NCI-H146 treated with DMSO at 0.1 percent for 48 hours (cell line): Measurements from ENCODE around the gene GALNT17.

ENCODE experiments used
- DNase-seq: peaks from one replicate; lab custom pipeline; 2025; ENCODE audit not compliant: unreplicated experiment; lab: John Stamatoyannopoulos, UW

Gene GALNT17

GRCh38 chr7:71278257-71278656 is 146.3 kb downstream of the GALNT17 start:
- no peak for DNase-seq

- DNase-seq = no peak
Measured at GRCh38 chr7:71281261-71281660, 149.3 kb downstream of the GALNT17 start.

DNA sequence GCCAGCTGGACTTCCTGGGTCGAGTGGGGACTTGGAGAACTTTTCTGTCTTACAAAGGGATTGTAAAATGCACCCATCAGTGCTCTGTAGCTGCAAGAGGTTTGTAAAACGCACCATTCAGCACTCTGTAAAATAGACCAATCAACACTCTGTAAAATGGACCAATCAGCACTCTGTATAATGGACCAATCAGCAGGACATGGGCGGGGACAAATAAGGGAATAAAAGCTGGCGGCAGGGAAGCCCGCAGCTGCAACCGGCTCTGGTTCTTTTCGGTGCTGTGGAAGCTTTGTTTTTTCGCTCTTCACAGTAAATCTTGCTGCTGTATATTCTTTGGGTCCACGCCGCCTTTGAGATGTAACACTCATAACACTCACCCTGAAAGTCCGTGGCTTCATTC is 151.9 kb downstream of the GALNT17 start:
- no peak for DNase-seq

- DNase-seq = no peak
Measured at GRCh38 chr7:71285571-71286145, 153.7 kb downstream of the GALNT17 start.

- no peak for DNase-seq
Measured at GRCh38 chr7:71286336-71286735, 154.4 kb downstream of the GALNT17 start.

- no peak for DNase-seq
Measured at GRCh38 chr7:71286924-71287323, 155.0 kb downstream of the GALNT17 start.

DNA sequence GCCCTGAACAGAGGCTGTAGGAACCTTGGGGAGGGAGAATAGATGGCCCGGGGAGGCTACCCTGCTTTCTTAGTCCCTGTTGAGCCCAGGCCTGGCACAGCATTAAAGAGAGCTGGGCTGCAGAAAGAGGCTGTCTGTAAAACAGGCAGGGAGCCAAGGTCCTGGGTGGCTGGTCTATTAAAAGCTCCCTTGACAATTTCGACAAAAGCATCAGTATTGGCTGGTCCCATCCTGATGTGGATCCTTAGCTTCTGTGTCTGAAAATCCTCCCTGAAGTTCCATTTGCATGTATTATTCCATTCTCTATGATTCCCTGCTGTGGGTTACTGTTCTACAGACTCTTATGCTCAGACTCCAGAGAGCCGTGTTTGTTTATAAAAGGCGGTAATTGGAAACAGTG is 158.5 kb downstream of the GALNT17 start:
- no peak for DNase-seq

DNA sequence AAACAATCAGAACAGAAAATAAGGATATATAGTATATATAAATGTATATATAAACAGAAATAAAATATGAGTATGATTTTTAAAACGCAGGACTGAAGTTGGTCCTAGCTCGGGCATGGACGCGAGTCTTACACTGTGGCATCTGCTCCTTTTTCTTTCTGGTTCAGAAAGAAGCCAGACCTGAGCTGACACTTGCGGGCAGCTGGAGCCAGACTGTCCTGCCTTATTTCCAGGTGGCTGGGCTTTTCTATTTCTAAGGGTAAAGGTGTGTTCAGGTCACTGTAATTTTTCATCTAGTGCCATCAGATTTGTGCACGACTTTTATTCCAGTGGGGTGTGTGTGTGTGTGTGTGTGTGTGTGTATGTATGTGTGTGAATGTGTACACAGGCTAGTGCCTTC is 166.4 kb downstream of the GALNT17 start:
- no peak for DNase-seq

- no peak for DNase-seq
Measured at GRCh38 chr7:71300086-71300485, 168.1 kb downstream of the GALNT17 start.

GRCh38 chr7:71300603-71301002 is 168.7 kb downstream of the GALNT17 start:
- no peak for DNase-seq

DNA sequence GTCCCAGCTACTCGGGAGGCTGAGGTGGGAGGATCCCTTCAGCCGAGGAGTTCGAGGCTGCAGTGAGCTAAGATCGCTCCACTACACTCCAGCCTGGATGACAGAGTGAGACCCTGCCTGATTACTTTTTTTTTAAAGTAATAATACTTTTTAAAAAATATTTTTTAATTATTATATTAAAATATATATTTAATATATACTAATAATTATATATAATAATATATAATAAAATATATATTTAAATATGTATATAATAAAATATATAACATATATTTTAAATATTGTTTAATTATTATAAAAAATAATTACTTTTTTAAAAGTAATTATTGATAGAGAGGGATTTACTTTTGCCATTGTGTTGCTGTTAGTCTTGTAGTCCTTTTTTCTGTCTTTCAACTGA is 169.2 kb downstream of the GALNT17 start:
- DNase-seq = no peak

- no peak for DNase-seq
Measured at GRCh38 chr7:71303566-71303965, 171.6 kb downstream of the GALNT17 start.

DNA sequence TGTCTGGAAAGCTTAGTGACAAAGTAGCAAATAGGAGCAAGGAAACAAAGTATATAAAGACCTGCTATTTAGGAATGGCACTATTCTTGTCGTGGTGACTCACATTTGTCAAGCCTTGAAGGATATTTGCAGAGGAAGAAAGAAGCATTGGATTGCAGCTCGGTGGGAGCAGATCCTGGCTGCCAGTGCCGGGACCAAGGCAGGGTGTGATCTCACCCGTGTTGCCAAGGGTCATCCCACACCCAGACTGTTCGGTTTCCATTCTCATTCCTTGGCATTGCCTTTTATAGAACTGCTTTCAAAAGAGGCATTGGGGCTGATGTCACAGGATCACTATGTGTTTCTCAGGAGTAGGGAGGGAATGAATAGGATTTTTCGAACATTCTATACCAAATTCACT is 176.2 kb downstream of the GALNT17 start:
- no peak for DNase-seq

- no peak for DNase-seq
Measured at GRCh38 chr7:71311576-71311975, 179.6 kb downstream of the GALNT17 start.

DNA sequence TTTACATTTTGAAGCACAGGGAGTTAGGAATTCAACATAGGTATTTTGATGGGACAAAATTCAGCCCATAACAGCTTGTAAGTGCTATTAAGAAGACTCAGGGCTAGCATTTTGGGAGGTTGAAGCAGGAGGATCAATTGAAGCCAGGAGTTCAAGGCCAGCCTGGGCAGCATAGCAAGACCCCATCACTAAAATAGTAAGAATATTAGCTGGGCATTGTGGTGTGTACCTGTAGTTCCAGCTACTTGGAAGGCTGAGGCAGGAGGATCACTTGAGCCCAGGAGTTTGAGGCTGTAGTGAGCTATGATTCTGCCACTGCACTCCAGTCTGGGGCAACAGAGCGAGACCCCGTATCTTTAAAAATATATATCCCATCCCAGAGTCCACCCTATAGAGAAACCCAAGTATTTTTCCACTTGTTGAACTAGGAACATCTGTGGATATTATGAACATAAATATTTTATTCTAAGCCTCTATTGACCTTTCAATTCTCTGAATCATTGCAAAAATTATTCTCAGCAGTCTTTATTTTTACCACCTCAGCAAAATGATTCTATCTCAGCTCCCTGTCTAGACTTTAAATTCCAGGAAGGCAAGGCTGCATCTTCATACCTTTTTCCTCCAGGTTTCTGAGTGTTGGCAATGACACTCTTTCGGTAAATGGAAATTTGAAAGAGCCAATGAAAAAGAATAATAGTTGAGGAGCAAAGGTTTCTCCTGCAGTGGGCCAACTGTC is 181.0 kb downstream of the GALNT17 start:
- no peak for DNase-seq

GRCh38 chr7:71313553-71313952 is 181.6 kb downstream of the GALNT17 start:
- DNase-seq = no peak

- DNase-seq = no peak
Measured at GRCh38 chr7:71320916-71321315, 189.0 kb downstream of the GALNT17 start.

- no peak for DNase-seq
Measured at GRCh38 chr7:71322201-71322600, 190.3 kb downstream of the GALNT17 start.

DNA sequence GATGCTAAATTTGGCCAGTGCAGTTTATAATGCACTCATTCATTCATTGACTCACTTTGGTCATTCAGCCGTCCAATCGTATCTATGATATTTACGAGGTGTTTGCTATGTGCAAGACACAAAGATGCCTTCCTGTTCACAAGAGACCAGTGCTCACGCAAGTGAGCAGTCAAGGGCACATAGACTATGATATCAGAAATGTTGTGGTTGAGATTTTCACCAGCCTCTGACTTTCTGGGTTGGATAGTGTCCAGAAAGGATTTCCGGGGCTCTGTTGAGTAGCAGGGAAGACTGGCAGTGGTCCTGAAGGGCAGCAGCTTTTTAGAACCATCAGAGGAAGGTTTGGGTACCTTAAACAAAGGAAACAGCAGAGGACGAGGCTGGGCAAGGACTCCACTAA is 191.8 kb downstream of the GALNT17 start:
- DNase-seq = no peak

DNA sequence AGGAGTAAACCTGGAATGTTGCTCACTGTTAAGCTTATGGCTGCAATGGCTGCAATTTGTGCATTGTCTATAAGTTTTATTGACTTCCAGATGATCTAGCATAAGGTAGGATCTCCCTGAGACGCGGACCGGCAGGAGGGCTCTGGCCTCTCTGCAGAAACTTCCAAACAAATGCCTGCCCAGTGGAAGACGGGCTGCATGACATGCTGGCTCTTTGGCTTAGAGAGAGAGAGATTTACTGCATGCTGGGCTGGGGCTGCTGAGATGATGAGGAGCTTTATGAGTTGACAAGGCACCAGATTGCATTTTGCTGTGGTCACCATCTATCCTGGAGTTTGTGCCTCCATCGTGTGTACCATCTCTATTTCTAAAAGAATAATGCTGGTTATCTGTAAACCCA is 193.2 kb downstream of the GALNT17 start:
- no peak for DNase-seq

GRCh38 chr7:71326595-71326994 is 194.7 kb downstream of the GALNT17 start:
- no peak for DNase-seq

DNA sequence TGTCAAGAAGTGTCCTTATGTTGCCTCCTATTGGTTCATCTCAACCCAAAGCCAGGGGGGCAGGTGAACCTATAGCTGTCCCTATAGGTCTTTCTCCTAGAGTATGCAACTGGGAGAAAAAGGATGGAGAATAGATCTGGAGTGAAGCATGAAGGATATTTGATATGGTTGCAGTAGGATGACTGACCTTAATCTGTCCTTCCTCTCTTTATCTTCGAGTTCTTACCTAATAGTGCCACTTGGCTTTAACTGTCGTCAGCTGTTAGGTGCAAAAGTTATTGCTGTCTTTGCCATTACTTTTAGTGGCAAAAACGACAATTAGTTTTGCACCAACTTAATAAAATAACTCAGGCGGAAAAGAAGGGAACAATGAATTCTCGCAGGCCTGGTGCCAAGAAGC is 196.0 kb downstream of the GALNT17 start:
- DNase-seq = no peak
